DOHH2 (cell line): ENCODE results near the gene ADAP1.

Experiments
- H3F3A ChIP-seq: fragments of 200-600 bp; sonication (generic), shearing (Covaris generic); 2 replicates; pipeline ENCODE4 v1.6.0; 2016; ENCODE audit warnings: antibody characterized with exemption, mild to moderate bottlenecking; ENCODE audit not compliant: control insufficient read depth, insufficient read depth
- H3K27ac ChIP-seq: fragments of 200-600 bp; sonication (generic); 2 replicates; pipeline ENCODE4 v1.5.1; 2014; ENCODE audit warnings: low read depth, mild to moderate bottlenecking, low read length, moderate library complexity
- H3K27me3 ChIP-seq: fragments of 200-600 bp; sonication (generic); 2 replicates; pipeline ENCODE4 v1.6.1; 2014; ENCODE audit warnings: mild to moderate bottlenecking, low read length, mixed read lengths; ENCODE audit not compliant: control insufficient read depth
- H3K36me3 ChIP-seq: fragments of 200-600 bp; sonication (generic); 2 replicates; pipeline ENCODE4 v1.6.1; 2014; ENCODE audit warnings: mild to moderate bottlenecking, low read length, moderate library complexity, mixed read lengths; ENCODE audit not compliant: control insufficient read depth
- H3K4me1 ChIP-seq: fragments of 200-600 bp; sonication (generic); 2 replicates; pipeline ENCODE4 v1.6.1; 2014; ENCODE audit warnings: mild to moderate bottlenecking, low read length, mixed read lengths; ENCODE audit not compliant: control insufficient read depth
- H3K4me2 ChIP-seq: fragments of 200-600 bp; sonication (generic); 2 replicates; pipeline ENCODE4 v1.6.0; 2014; ENCODE audit warnings: mild to moderate bottlenecking, low read length, moderate library complexity
- H3K4me3 ChIP-seq: fragments of 200-600 bp; sonication (generic); 2 replicates; pipeline ENCODE4 v1.5.1; 2014; ENCODE audit warnings: mild to moderate bottlenecking, low read length, mixed read lengths
- H3K79me2 ChIP-seq: fragments of 200-600 bp; sonication (generic); 2 replicates; pipeline ENCODE4 v1.6.1; 2014; ENCODE audit warnings: mild to moderate bottlenecking, low read length, mixed read lengths; ENCODE audit not compliant: control insufficient read depth
- H3K9me2 ChIP-seq: fragments of 200-600 bp; sonication (generic); replicated peaks from 2 replicates; pipeline ENCODE4 v1.6.1; 2014; ENCODE audit warnings: mild to moderate bottlenecking, low read length, mixed read lengths; ENCODE audit not compliant: control insufficient read depth
- H3K9me3 ChIP-seq: fragments of 200-600 bp; sonication (generic); 2 replicates; pipeline ENCODE4 v1.6.1; 2014; ENCODE audit warnings: antibody characterized with exemption, low read length, mixed read lengths; ENCODE audit not compliant: control insufficient read depth, insufficient read depth
- H4K20me1 ChIP-seq: fragments of 200-600 bp; sonication (generic); 2 replicates; pipeline ENCODE4 v1.6.0; 2014; ENCODE audit warnings: low read depth, mild to moderate bottlenecking, antibody characterized with exemption, low read length, moderate library complexity; ENCODE audit not compliant: control insufficient read depth, insufficient read depth
- EZH2phosphoT487 ChIP-seq: fragments of 200-600 bp; sonication (generic); IDR thresholded peaks from 2 replicates; pipeline ENCODE4 v1.6.1; 2017; ENCODE audit warnings: borderline replicate concordance, mild to moderate bottlenecking, antibody characterized with exemption, low read length, moderate library complexity, mixed read lengths
- TF ChIP-seq, protein P1 (sequence below): fragments of 200-600 bp; sonication (generic); IDR thresholded peaks from one replicate; pipeline ENCODE4 v1.5.1; 2014; ENCODE audit warnings: antibody characterized with exemption, mild to moderate bottlenecking, low read depth, low read length; ENCODE audit not compliant: poor library complexity, severe bottlenecking

ADAP1 gene

DNA sequence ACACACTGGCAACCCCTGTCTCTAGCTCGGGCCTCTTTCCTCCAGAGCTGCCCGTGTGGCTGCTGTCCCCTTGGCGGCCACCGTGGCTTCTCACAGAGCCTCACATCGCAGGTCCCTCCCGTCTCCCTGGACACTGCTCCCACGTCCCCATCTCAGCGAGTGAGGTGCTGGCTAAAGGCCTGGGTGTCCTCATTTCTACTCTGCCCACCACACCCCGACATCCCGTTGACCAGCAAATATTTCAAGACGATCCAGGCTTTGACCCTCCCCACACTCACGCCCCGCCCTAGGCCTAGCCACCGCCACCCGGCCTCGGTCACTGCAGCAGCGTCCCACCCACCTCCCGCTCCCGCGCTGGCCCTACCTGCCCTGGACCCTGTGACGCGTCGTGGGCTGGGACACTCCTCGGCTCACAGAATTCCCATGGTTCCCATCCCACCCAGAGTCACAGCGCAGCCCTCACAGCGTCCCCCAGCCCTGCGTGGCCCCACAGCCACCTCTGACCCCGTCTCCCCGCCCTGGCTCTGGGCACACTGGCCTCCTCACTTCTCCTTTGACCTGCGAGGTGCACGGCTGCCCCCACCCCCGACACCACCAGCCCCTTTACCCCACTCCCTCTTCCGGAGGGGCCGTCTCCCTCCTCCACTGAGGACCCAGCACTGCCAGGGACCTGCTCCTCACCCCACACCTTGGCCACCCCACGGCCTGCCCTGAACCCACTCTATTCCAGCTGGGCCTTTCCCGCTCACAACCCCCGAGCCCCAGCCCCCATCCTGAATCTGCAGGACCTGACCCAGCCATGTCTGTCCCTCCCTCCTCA lies 6.9 kb downstream of the ADAP1 start:
- no peaks in the 10 kb centered on the region for H3K36me3 ChIP-seq
- no peak overlapping the region for H3K4me2 ChIP-seq
- TF ChIP-seq EZH2phosphoT487, result no peak
- TF ChIP-seq, protein P1, sequence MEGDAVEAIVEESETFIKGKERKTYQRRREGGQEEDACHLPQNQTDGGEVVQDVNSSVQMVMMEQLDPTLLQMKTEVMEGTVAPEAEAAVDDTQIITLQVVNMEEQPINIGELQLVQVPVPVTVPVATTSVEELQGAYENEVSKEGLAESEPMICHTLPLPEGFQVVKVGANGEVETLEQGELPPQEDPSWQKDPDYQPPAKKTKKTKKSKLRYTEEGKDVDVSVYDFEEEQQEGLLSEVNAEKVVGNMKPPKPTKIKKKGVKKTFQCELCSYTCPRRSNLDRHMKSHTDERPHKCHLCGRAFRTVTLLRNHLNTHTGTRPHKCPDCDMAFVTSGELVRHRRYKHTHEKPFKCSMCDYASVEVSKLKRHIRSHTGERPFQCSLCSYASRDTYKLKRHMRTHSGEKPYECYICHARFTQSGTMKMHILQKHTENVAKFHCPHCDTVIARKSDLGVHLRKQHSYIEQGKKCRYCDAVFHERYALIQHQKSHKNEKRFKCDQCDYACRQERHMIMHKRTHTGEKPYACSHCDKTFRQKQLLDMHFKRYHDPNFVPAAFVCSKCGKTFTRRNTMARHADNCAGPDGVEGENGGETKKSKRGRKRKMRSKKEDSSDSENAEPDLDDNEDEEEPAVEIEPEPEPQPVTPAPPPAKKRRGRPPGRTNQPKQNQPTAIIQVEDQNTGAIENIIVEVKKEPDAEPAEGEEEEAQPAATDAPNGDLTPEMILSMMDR, result no peak
- H3K9me3 ChIP-seq, result no peaks in the 10 kb centered on the region
- no peaks in the 10 kb centered on the region; the same call in 1 of the 2 replicates for H3F3A ChIP-seq
- peaks cover 7% of the 10 kb centered on the region; the same call in 1 of the 2 replicates for H3K4me1 ChIP-seq
- no peak overlapping the region for H3K27ac ChIP-seq
- no peaks in the 10 kb centered on the region for H3K9me2 ChIP-seq
- H4K20me1 ChIP-seq, result no peaks in the 10 kb centered on the region
- no peaks in the 10 kb centered on the region for H3K79me2 ChIP-seq
- H3K4me3 ChIP-seq, result no peak overlapping the region
- peaks cover 13% of the 10 kb centered on the region for H3K27me3 ChIP-seq

DNA sequence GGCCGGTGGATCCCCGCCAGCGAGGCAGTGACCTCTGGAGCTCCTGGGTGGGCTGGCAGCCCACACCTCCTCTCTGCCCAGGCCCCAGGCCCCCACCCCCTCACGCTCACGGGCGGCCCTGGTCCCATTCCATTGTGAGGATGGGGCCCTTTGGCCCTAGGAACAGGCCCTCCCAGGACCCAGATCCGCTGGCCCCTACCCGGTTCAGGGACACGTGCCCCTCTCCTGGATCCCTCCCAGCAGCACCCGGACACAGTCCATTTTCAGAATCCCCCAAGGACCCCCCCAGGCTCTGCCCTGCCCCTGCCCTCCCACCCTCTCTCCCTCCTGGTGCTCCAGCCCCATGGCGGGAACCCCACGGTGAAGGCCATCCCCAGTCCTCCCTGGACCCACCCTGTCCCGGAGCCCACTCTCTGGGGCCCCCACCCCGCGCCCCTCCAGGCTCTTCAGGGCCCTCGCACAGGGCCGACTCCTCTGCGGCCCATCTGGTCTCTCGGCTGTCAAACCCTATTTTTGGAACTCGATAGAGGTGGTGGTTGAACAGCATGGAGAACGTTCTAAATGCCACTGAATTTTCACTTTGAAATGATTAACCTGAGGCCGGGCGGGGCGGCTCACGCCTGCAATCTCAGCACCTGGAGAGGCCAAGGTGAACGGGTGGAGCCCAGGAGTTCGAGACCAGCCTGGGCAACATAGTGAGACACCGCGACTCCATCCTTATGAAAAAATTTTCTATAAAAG lies 8.1 kb downstream of the ADAP1 start:
- H3K9me2 ChIP-seq, result no peaks in the 10 kb centered on the region
- peaks cover 7% of the 10 kb centered on the region; the same call in 1 of the 2 replicates for H3K4me1 ChIP-seq
- no peaks in the 10 kb centered on the region for H3K9me3 ChIP-seq
- no peak overlapping the region for H3K4me2 ChIP-seq
- no peaks in the 10 kb centered on the region for H3K79me2 ChIP-seq
- no peaks in the 10 kb centered on the region for H3K36me3 ChIP-seq
- peaks cover 11% of the 10 kb centered on the region for H3K27me3 ChIP-seq
- no peak overlapping the region for H3K4me3 ChIP-seq
- no peak for TF ChIP-seq EZH2phosphoT487
- TF ChIP-seq, protein P1, result no peak
- no peak overlapping the region for H3K27ac ChIP-seq
- H4K20me1 ChIP-seq, result no peaks in the 10 kb centered on the region
- peaks cover 2% of the 10 kb centered on the region for H3F3A ChIP-seq

DNA sequence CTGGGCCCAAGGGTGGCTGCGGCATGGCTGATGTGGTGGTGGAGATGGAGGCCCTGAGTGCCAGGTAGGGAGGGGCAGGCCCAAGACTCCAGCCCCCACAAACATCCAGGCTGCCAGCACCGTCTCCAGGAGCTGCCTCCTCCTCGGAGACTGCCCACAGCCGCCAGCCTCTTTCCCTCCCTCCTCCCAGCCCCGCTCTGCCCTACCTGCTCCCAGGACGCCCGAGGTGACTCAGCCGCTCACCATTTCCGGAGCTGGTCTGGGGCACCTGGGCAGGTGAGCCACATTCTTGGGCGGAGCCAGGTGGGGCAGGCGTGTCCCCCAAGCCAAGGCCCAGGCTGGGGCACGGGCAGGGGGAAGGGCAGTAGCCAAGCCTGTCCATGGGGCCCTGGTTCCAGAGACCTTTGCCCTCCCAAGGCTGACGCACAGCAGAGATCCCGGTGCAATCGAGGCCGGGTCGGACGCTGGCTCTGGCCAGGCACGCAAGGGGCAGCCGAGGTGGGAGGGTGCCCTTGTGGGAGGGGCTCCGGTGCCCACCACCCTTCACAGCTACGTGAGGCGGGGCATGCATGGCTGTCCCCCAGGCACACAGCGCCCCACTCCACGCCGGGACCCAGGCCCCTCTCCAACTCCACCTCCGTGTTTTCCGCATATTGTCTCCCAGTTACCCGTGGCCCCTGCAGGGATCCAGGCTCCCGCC lies 8.8 kb downstream of the ADAP1 start:
- H3K4me3 ChIP-seq, result no peak overlapping the region
- peaks cover 9% of the 10 kb centered on the region; the same call in 1 of the 2 replicates for H3K4me1 ChIP-seq
- H3K27me3 ChIP-seq, result peaks cover 15% of the 10 kb centered on the region
- H3K79me2 ChIP-seq, result no peaks in the 10 kb centered on the region
- H3K4me2 ChIP-seq, result no peak overlapping the region
- peaks cover 4% of the 10 kb centered on the region for H3F3A ChIP-seq
- no peaks in the 10 kb centered on the region for H3K36me3 ChIP-seq
- no peak overlapping the region for H3K27ac ChIP-seq
- H4K20me1 ChIP-seq, result no peaks in the 10 kb centered on the region
- H3K9me2 ChIP-seq, result no peaks in the 10 kb centered on the region
- TF ChIP-seq, protein P1, result no peak
- no peak for TF ChIP-seq EZH2phosphoT487
- peaks cover 4% of the 10 kb centered on the region for H3K9me3 ChIP-seq
